ENCODE measurements around the gene PICK1.

DNA sequence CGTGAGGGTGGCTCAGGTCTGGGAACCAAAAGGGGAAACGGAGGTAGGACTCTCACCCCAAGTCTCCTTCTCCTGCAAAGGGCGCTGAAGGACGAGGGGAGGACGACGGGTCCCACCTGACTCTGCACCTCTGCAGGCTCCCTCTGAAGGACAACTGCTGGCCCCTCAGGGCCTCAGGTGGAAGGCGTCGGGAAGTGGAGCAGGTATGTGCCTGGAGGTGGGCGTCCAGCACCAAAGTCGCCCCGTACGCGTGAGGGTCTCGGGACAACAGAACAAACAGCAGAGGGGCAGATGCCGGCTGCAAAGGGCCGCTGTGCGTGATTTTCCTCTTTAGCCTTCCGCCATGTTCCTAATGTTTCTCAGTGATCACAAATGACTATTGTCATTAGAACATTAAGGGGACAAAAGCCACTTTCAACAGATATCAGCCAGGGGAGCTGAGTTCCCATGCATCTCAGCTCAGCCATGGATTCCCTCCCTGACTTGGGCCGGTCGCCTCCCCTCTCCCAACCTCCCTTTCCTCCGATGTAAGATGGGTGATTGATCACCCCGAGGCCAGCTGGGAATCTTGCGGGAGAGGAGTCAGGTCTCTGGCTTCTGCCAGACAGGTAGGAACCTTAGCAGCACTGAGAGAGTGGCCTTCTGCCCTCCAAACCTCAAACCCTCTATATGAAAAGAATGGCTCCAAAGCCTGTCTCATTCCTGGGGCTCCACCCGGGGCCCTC lies 25.9 kb downstream of the PICK1 start:
- TF ChIP-seq, protein P1, sequence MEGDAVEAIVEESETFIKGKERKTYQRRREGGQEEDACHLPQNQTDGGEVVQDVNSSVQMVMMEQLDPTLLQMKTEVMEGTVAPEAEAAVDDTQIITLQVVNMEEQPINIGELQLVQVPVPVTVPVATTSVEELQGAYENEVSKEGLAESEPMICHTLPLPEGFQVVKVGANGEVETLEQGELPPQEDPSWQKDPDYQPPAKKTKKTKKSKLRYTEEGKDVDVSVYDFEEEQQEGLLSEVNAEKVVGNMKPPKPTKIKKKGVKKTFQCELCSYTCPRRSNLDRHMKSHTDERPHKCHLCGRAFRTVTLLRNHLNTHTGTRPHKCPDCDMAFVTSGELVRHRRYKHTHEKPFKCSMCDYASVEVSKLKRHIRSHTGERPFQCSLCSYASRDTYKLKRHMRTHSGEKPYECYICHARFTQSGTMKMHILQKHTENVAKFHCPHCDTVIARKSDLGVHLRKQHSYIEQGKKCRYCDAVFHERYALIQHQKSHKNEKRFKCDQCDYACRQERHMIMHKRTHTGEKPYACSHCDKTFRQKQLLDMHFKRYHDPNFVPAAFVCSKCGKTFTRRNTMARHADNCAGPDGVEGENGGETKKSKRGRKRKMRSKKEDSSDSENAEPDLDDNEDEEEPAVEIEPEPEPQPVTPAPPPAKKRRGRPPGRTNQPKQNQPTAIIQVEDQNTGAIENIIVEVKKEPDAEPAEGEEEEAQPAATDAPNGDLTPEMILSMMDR (IDR thresholded peaks at IDR 0.05) = no peak
- TF ChIP-seq POLR2AphosphoS5 (IDR thresholded peaks at IDR 0.05; ENCODE audit: insufficient read depth in 1 of 2, low read depth in 1 of 2) (no peak), POLR2A (IDR thresholded peaks at IDR 0.05) (no peak)

Data from vagina (tissue), 2 donors.